GM12872 (cell line): ENCODE data around the gene ST8SIA6.

Source experiments
- TF ChIP-seq, protein P1 (sequence below): IDR thresholded peaks from 3 replicates; pipeline ENCODE4 v1.5.1; 2011; ENCODE audit warnings: low read depth, mild to moderate bottlenecking, low read length, moderate library complexity; ENCODE audit not compliant: insufficient read depth

ST8SIA6 gene

DNA sequence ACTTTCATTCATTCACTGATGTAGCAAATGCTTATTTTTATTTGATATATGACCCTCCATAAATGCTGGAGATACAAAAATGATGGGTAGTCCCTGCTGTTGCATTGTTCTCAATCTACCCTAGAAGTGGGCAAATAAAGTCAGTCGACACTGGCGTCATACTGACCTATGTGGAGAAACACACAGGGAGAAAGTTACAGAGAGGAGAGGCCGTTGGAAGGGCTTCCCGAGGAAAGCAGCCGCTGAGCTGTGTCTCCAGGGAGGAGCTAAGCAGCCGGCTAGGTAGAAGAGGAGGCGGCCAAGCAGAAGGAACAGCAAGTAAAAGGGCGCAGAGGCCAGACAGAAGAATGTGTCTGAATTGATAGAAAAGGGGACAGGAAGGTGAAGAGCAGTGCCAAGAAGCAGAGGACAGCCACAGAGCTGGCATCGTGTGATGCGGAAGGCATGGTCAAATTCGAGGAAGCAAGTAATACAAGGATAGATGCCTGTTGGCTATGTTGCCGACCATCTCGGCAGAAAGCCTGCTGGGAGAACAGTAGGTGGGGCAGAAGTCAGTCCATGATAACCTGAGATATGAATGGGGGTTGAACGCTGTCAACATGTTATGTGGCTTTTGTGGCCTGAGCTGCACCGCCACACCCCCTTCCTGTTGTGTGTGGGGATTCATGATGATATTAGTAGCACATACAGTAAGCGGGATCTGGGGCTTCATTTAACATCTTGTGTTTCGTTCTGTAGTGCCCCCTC, 25.9 kb downstream of the ST8SIA6 start:
- TF ChIP-seq, protein P1, sequence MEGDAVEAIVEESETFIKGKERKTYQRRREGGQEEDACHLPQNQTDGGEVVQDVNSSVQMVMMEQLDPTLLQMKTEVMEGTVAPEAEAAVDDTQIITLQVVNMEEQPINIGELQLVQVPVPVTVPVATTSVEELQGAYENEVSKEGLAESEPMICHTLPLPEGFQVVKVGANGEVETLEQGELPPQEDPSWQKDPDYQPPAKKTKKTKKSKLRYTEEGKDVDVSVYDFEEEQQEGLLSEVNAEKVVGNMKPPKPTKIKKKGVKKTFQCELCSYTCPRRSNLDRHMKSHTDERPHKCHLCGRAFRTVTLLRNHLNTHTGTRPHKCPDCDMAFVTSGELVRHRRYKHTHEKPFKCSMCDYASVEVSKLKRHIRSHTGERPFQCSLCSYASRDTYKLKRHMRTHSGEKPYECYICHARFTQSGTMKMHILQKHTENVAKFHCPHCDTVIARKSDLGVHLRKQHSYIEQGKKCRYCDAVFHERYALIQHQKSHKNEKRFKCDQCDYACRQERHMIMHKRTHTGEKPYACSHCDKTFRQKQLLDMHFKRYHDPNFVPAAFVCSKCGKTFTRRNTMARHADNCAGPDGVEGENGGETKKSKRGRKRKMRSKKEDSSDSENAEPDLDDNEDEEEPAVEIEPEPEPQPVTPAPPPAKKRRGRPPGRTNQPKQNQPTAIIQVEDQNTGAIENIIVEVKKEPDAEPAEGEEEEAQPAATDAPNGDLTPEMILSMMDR = no peak

DNA sequence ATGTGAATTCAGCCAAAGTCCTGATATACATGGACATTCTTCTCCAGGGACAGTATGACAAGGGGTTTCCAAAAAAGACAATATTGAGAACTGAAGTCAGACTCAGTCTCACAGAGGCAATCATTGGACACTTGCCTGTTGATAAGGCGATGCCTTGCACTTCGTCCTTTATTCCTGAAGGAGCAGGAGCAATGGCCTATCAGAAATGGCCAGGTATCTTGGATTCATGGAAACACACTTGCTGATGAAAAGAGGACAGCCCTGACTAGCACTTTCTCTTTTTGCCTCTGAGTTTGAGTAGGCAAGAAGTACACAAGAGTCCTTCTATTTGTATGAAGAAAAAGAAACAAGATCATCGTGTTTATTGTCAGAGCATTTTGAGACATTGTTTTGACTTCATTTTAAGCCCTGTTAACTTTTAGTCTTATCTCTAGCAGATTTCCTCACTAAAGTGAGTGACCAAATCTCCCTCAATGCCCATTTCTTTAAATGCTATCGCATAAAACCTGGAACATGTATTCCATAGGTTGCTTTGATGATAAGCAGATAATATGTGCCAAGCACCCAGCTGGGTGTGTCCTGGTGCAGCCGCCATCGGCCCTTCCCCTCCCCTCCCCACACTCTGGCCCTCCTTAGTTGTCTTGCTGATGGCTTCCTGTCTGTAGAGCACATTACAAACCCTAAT, 26.6 kb downstream of the ST8SIA6 start:
- TF ChIP-seq, protein P1 = no peak

DNA sequence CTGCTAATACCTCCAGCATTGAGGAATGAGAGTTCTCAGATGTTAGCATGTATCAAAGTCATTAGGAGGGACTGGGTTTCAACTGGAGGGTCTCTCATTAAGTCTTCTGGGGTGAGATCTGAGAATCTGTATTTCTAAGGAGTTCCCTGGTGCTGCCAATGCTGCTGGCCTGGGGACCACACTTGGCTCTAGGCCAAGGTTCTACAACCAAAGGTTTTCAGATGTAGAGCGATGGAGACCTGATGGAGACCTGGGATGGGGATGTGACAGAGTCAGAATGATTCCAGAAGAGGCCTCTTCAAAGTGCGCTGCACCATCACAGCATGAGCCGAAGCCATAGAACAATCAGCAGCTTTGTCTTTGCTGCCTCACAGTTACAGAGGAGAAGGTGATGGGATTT, 27.2 kb downstream of the ST8SIA6 start:
- TF ChIP-seq, protein P1 = no peak

DNA sequence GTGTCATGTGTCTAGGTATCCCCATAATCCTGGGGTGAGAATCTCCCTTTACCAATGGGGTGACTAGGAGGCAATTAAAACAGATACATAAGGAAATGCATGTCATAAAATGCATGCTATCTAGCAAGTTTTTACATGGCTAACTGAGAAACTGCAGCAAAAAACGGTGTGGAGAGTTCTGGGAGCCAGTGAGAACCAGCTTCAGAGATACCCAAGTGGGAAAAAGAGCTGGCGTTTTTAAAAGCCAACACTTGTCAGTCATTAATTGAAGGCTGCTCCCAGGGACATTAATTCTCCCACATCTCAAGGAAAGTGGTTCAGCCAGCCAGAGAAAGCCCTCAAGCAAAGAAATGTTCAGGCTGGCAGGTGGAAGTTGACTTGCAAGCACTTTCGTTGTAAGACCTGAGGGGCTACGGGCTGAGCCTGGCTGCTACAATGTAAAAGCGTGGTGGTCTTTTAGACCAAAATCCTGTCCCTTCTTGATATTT, 28.1 kb downstream of the ST8SIA6 start:
- TF ChIP-seq, protein P1 = no peak

DNA sequence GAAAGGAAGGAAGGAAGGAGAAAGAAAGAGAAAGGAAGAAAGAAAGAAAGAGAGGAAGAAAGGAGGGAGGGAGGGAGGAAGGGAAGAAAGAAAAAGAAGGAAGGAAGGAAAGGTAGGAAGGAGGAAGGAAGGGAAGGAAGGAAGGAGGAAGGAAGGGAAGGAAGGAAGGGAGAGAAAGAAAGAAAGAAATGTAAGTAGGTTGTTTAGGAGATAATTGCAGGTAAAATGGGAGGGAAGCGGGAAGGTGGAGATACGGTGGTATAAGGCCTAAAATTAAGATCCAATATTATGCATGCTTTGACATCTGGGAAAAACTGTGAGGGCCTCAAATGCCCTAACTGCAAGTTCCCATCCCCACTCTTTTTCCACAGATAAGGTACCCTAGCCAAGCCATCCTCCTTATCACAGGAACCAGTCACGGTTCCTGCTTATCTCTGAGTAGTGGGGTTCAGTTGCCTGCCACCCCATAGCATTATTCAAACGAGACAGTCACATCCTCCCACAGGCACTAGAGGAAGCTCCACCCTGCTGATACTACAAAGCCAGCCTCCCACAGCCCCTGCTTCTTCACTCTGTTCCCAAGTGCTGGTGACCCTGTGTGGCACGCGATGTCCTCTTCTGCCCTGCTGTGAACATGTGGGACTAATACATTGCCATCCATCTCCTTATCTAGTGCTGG, 28.7 kb downstream of the ST8SIA6 start:
- TF ChIP-seq, protein P1 = no peak

DNA sequence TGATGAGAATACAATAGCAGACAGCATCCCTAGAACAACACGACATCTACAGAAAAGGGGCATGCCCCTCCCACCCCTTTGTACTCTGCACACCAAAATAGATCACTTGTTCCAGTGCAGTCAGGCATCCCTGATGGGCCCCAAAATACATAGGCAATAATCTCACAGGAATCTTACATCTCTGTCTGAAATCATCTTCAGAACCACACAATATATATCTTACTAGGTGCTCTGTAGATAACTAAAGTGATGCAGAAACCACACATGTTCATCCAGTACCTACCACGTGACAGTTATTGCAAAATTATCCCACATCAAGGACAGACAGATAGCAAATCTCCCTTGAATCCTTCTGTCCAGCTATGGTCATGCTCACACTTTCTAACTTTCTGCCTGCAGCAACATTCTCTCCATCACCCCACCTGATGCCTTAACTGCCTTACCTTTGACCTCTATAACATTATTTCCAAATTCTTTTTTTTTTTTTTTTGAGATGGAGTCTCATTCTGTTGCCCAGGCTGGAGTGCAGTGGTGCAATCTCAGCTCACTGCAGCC, 30.7 kb downstream of the ST8SIA6 start:
- TF ChIP-seq, protein P1 = no peak

DNA sequence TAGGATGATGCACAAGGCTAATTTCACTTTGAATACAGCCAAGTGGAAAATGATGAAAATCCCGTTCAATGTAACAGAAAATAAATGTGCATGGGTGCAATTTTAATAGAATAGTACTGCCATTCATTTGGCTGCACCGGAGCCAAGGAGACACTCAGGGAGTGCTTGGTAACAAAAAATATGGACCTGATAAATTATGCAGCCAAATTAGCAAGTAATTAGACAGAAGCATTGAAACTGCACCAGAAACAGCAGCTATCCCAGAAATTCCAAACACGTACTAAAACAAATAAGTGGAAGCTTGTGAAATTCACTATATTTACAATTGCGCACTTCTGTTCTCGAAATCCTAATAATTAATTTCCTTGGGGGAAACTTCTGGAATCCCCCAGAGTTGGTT, 31.5 kb downstream of the ST8SIA6 start:
- TF ChIP-seq, protein P1 = no peak
